ENCODE measurements around the gene UBE2Q1.

GRCh38 chr1:154500533-154500932 is 57.9 kb downstream of the UBE2Q1 start:
- no peak for TF ChIP-seq CTCF (IDR thresholded peaks at IDR 0.05)
- TF ChIP-seq POLR2A (IDR thresholded peaks at IDR 0.05): no peak
- no peak for TF ChIP-seq EP300 (IDR thresholded peaks at IDR 0.05)
